Mononuclear cell (primary cell): ENCODE measurements around the gene AGPS. TPM values are rescaled to one million over a fixed set of nuclear protein-coding genes. Genes with fewer than 3 reads are reported as not detected.
"Not testable (repeated sequence)": the region's sequence is repeated elsewhere in the genome, so short reads cannot be mapped to it uniquely, and the experiment has no call there.

Experiments
- H3K27me3 ChIP-seq: 2 replicates; pipeline ENCODE4 v1.6.0; 2011; ENCODE audit warnings: low read length, control low read depth; ENCODE audit not compliant: insufficient read depth
- H3K4me1 ChIP-seq: 2 replicates; pipeline ENCODE4 v1.5.1; 2011; ENCODE audit warnings: mild to moderate bottlenecking, low read length, control low read depth; ENCODE audit not compliant: insufficient read depth
- H3K4me3 ChIP-seq: 2 replicates; pipeline ENCODE4 v1.5.1; 2011; ENCODE audit warnings: mild to moderate bottlenecking, low read length, moderate library complexity
- H3K9me3 ChIP-seq: 2 replicates; pipeline ENCODE4 v1.5.1; 2011; ENCODE audit warnings: low read depth, mild to moderate bottlenecking, control low read depth, low read length
- total RNA-seq: library from RNA; depleted of rRNA; stranded (reverse); fragments of >200 nt; gene quantifications from one replicate; pipeline ENCODE4 v1.2.3, GENCODE V29; 2012

The AGPS gene
- total RNA-seq, 1 donor, result 23.6 TPM

- H3K4me3 ChIP-seq, H3K4me1 ChIP-seq, H3K27me3 ChIP-seq: not testable (repeated sequence)
- peaks cover 13% of the 10 kb centered on the region for H3K9me3 ChIP-seq
Measured at GRCh38 chr2:177424120-177424519, 31.5 kb downstream of the AGPS start.

DNA sequence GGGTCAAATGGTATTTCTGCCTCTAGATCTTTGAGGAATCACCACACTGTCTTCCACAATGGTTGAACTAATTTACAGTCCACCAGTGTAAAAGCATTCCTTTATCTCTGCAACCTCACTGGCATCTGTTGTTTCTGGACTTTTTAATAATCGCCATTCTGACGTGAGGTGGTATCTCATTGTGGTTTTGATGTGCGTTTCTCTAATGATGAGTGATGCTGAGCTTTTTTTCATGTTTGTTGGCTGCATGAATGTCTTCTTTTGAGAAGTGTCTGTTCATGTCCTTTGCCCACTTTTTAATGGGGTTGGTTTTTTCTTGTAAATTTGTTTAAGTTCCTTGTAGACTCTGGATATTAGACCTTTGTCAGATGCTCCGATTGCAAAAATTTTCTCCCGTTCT, 32.0 kb downstream of the AGPS start:
- H3K4me1 ChIP-seq, H3K4me3 ChIP-seq, H3K27me3 ChIP-seq: not testable (repeated sequence)
- peaks cover 13% of the 10 kb centered on the region for H3K9me3 ChIP-seq

DNA sequence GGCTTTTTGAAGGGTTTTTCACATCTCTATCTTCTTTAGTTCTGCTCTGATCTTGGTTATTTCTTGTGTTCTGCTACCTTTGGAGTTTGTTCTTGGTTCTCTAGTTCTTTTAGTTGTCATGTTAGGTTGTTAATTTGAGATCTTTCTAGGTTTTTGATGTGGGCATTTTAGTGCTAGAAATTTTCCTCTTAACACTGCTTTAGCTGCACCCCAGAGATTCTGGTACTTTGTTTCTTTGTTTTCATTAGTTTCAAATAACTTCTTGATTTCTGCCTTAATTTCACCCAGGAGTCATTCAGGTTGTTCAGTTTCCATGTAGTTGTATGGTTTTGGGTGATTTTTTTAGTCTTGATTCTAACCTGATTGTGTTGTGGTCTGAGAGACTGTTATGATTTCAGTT, 34.7 kb downstream of the AGPS start:
- H3K9me3 ChIP-seq, result peaks cover 25% of the 10 kb centered on the region
- H3K4me3 ChIP-seq, result no peak overlapping the region
- no peaks in the 10 kb centered on the region for H3K27me3 ChIP-seq
- no peaks in the 10 kb centered on the region for H3K4me1 ChIP-seq

DNA sequence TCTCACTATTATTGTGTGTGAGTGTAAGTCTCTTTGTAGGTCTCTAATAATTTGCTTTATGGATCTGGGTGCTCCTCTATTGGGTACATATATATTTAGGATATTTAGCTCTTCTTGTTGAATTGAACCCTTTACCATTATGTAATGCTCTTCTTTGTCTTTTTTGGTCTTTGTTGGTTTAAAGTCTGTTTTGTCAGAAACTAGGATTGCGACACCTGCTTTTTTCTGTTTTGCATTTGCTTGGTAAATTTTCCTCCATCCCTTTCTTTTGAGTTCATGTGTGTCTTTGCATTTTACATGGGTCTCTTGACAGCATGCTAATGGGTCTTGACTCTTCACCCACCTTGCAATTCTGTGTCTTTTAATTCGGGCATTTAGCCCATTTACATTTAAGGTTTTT, 35.4 kb downstream of the AGPS start:
- not testable (repeated sequence) for H3K27me3 ChIP-seq, H3K4me1 ChIP-seq, H3K4me3 ChIP-seq
- H3K9me3 ChIP-seq, result peaks cover 31% of the 10 kb centered on the region

- H3K4me1 ChIP-seq, result no peaks in the 10 kb centered on the region
- H3K9me3 ChIP-seq, result peaks cover 44% of the 10 kb centered on the region
- no peak overlapping the region for H3K4me3 ChIP-seq
- H3K27me3 ChIP-seq, result no peaks in the 10 kb centered on the region
Measured at GRCh38 chr2:177429688-177430325, 37.2 kb downstream of the AGPS start.

DNA sequence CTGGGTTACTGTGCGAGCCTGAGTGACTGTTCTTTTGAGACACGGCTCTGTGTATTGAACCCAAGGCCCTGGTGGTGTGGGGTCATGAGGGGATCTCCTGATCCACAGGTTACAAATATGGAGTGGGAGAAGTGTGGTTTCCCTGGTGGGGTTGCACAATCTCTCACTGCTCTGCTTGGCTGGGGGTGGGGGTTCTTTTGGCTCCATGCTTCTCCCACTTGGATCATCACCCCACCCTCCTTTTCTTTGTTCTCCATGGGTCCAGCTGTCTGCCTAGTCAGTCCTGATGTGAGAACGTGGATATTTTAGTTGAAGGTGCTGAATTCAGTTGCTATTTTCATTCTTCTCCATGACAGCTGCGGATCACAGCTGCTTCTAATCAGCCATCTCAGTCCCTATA, 37.8 kb downstream of the AGPS start:
- Histone ChIP-seq H3K9me3 (peaks cover 44% of the 10 kb centered on the region), H3K4me1 (no peaks in the 10 kb centered on the region), H3K27me3 (no peaks in the 10 kb centered on the region), H3K4me3 (no peak overlapping the region)

DNA sequence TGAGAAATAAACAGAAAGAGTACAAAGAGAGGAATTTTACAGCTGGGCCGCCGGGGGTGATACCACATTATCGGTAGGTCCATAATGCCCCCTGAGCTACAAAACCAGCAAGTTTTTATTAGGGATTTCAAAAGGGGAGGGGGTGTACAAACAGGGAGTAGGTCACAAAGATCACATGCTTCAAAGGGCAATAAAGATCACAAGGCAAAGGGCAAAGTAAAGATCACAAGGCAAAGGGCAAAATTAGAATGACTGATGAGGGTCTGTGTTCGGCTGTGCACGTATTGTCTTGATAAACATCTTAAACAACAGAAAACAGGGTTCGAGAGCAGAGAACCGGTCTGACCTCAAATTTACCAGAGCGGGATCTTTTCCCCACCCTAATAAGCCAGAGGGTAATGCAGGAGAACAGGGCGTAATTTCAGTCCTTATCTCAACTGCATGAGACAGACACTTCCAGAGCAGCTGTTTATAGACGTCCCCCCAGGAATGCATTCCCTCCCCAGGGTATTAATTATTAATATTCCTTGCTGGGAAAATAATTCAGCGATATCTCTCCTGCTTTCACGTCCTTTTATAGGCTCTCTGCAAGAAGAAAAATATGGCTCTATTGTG, 38.6 kb downstream of the AGPS start:
- H3K27me3 ChIP-seq, H3K4me3 ChIP-seq, H3K4me1 ChIP-seq: not testable (repeated sequence)
- peaks cover 44% of the 10 kb centered on the region for H3K9me3 ChIP-seq

DNA sequence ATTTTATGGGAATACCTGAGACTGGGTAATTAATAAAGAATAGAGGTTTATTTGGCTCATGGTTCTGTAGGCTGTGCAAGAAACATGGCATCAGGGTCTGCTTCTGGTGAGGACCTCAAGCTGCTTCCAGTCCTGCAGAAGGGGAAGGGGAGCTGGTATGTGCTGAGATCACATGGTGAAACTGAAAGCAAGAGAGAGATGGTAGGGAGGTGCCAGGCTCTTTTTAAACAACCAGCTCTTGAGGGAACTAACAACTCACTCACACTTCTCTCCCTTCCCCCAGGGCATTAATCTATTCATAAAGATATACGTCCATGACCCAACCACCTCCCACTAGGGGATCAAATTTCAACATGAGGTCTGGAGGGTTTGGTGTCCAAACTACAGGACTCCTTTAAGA, 40.1 kb downstream of the AGPS start:
- no peaks in the 10 kb centered on the region for H3K27me3 ChIP-seq
- H3K9me3 ChIP-seq, result peaks cover 35% of the 10 kb centered on the region
- H3K4me1 ChIP-seq, result no peaks in the 10 kb centered on the region
- no peak overlapping the region for H3K4me3 ChIP-seq

DNA sequence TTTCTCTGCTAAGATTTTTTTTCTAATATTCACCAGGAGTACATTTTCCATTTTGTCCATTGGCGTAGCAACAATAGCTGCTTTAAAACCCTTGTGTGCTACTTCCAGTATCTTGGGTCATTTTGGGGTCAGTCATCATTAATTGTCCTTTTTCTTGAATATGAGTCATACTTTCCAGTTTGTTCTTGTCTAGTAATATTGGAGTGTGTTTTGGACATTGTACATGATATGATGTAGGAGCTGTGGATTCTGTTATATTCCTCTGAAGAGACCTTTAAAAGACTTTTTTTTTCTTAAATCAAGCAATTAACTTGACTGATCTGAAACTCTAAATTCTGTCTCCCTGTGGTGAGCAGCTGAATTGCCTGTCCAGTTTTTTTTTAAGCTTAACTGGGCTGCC, 40.8 kb downstream of the AGPS start:
- Histone ChIP-seq H3K27me3 (no peaks in the 10 kb centered on the region), H3K9me3 (peaks cover 31% of the 10 kb centered on the region), H3K4me3 (no peak overlapping the region), H3K4me1 (no peaks in the 10 kb centered on the region)

DNA sequence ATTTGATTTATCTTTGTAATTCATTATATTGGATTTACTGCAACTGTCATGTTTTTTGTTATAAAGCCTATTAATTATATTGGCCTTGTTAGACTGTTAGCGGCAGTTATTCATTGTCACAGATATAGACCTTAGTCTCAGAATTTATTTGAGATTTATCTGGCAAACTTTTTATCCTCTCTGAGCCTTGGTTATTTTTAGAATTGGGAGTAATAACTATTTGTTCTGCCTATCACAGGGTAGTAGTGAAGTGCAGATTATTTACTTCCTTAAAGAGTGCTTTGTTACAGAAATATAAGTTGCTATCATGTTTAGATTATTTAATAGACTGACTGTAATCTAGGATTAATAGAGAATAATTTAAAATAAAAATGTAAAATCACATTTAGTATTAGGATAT, 41.9 kb downstream of the AGPS start:
- Histone ChIP-seq H3K4me3 (no peak overlapping the region), H3K4me1 (no peaks in the 10 kb centered on the region), H3K27me3 (no peaks in the 10 kb centered on the region), H3K9me3 (peaks cover 31% of the 10 kb centered on the region)

GRCh38 chr2:177445200-177445599, 52.6 kb downstream of the AGPS start:
- Histone ChIP-seq H3K9me3 (no peaks in the 10 kb centered on the region), H3K27me3 (no peaks in the 10 kb centered on the region), H3K4me3 (no peak overlapping the region), H3K4me1 (no peaks in the 10 kb centered on the region)

GRCh38 chr2:177448031-177448430, 55.5 kb downstream of the AGPS start:
- no peaks in the 10 kb centered on the region for H3K4me1 ChIP-seq
- no peaks in the 10 kb centered on the region for H3K27me3 ChIP-seq
- no peak overlapping the region for H3K4me3 ChIP-seq
- H3K9me3 ChIP-seq, result no peaks in the 10 kb centered on the region

DNA sequence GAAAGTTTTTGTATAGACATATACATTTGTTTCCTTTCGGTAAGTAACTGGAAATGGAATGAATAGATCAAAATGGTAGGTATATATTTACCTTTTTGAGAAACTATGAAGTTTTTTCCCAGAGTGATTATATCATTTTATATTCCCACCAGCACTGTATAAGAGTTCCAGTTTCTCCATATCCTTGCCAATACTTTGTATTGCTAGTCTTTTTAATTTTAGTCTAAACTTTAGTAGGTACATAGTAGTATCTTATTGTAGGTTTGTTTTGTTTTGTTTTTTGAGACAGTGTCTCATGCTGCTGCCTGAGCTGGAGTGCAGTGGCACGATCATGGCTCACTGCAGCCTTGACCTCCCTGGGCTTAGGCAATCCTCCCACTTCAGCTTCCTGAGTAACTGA, 56.6 kb downstream of the AGPS start:
- Histone ChIP-seq H3K4me1 (no peaks in the 10 kb centered on the region), H3K4me3 (no peak overlapping the region), H3K9me3 (no peaks in the 10 kb centered on the region), H3K27me3 (no peaks in the 10 kb centered on the region)

DNA sequence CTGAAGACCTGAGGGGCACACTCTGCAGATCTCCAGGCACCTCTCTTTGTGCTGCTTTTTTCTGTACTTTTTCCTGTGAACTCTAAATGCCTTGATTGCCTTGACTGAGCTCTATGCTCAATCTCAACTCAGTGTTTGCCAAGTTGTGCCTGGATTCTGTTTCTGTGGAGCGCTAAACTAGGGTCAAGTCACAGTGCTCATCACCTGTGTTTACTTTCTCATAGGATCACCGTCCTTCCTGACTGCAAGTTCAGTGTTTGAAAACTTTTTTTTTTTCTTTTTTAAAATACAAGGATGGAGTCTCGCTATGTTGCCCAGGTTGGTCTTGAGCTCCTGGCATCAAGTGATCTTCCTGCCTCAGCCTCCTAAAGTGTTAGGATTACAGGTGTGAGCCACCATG, 62.6 kb downstream of the AGPS start:
- Histone ChIP-seq H3K27me3 (no peaks in the 10 kb centered on the region), H3K9me3 (no peaks in the 10 kb centered on the region), H3K4me1 (no peaks in the 10 kb centered on the region), H3K4me3 (no peak overlapping the region)

- H3K4me1 ChIP-seq, H3K4me3 ChIP-seq, H3K27me3 ChIP-seq, H3K9me3 ChIP-seq: not testable (repeated sequence)
Measured at GRCh38 chr2:177459756-177460155, 67.2 kb downstream of the AGPS start.

DNA sequence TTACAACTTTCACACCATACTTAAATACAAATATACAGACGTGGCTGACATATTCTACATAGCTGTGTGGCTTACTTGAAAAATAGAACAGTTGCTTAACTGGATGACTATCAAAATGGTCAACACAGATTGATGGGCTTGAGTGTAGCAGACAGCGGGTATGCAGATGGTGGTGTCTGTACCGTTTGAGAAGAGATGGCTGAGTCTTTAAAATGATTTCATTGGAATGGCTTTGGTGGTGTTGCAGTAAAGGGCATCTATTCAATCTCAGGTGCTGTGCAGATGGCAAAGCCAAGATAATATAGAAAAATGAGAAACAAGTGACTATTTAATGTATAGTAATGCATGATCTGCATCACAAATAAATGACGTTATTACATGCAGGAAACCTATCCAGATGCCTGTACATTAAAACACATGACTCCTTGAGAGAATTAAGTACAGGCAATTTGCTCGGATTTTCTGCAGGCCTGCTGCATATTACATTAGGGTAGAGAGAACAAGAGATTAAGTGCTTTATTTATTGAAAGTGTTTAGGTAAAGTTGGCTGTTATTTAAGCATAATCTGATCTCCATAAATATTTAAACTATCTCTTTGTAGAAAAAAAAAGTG, 68.5 kb downstream of the AGPS start:
- H3K9me3 ChIP-seq, result no peaks in the 10 kb centered on the region

More for the DNA sequence above, 68.5 kb downstream of the AGPS start:
- Histone ChIP-seq H3K27me3 (no peaks in the 10 kb centered on the region), H3K4me3 (no peak overlapping the region), H3K4me1 (no peaks in the 10 kb centered on the region)
